Ishikawa (cell line): ENCODE results near the gene ZER1.

ENCODE experiments used
- CEBPB ChIP-seq: IDR thresholded peaks from 2 replicates; pipeline ENCODE4 v1.6.1; 2012
- CREB1 ChIP-seq: IDR thresholded peaks from 2 replicates; pipeline ENCODE4 v1.6.1; 2012; ENCODE audit warnings: low read depth
- EP300 ChIP-seq: IDR thresholded peaks from 2 replicates; pipeline ENCODE4 v1.6.1; 2012; ENCODE audit warnings: borderline replicate concordance
- FOXM1 ChIP-seq: IDR thresholded peaks from 2 replicates; pipeline ENCODE4 v1.6.1; 2012; ENCODE audit warnings: low read depth, borderline replicate concordance
- RAD21 ChIP-seq: IDR thresholded peaks from 2 replicates; pipeline ENCODE4 v1.6.1; 2012; ENCODE audit warnings: low read depth
- REST ChIP-seq: IDR thresholded peaks from 2 replicates; pipeline ENCODE4 v1.6.1; 2012; ENCODE audit warnings: low read depth, mild to moderate bottlenecking
- TEAD4 ChIP-seq: IDR thresholded peaks from 2 replicates; pipeline ENCODE4 v1.6.1; 2012
- USF1 ChIP-seq: IDR thresholded peaks from 2 replicates; pipeline ENCODE4 v1.6.1; 2012
- TF ChIP-seq, protein P1 (sequence below): IDR thresholded peaks from 2 replicates; pipeline ENCODE4 v1.6.1; 2012

GRCh38 chr9:128805661-128806060 lies 33.9 kb upstream of the ZER1 start:
- TF ChIP-seq FOXM1 (no peak), TEAD4 (no peak), CEBPB (no peak), REST (no peak), EP300 (no peak), USF1 (no peak), RAD21 (no peak), CREB1 (no peak)
- TF ChIP-seq, protein P1, sequence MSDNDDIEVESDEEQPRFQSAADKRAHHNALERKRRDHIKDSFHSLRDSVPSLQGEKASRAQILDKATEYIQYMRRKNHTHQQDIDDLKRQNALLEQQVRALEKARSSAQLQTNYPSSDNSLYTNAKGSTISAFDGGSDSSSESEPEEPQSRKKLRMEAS: no peak
